ENCODE data around the gene MIOS.

- TF ChIP-seq POLR2AphosphoS5 (IDR thresholded peaks at IDR 0.05; ENCODE audit: low read depth, low read length) (peak; percentile 73), POLR2A (IDR thresholded peaks at IDR 0.05; ENCODE audit: low read depth, low read length) (peak; percentile 75), TAF1 (IDR thresholded peaks at IDR 0.05; ENCODE audit: low read depth, low read length) (peak; percentile 72), PAX5 (IDR thresholded peaks at IDR 0.05; ENCODE audit: insufficient read depth, low read length, severe bottlenecking) (peak; percentile 44)
These were observed at the start of gene MIOS for GRCh38 chr7:7566651-7567611.
